Neutrophil (primary cell): Measurements from ENCODE around the gene ALOXE3.
"Not testable (repeated sequence)": the region's sequence is repeated elsewhere in the genome, so short reads cannot be mapped to it uniquely, and the experiment has no call there.

Source experiments
- H3K27ac ChIP-seq: fragments of 200-600 bp; sonication (generic); 2 replicates; pipeline ENCODE4 v1.5.1; 2016; ENCODE audit warnings: mild to moderate bottlenecking, moderate library complexity
- H3K27me3 ChIP-seq: fragments of 200-600 bp; sonication (generic); 2 replicates; pipeline ENCODE4 v1.6.0; 2016; ENCODE audit warnings: mild to moderate bottlenecking
- H3K36me3 ChIP-seq: fragments of 200-600 bp; sonication (generic); 2 replicates; pipeline ENCODE4 v1.5.1; 2017
- H3K4me1 ChIP-seq, 2 experiments: fragments of 200-600 bp in 1 of 2; sonication (generic) in 1 of 2; 1 replicate in 1 of 2; 2 replicates in 1 of 2; pipeline versions ENCODE4 v1.5.1 to v1.6.1; 2013 to 2016; ENCODE audit warnings: low read depth in 1 of 2, low read length in 1 of 2, mild to moderate bottlenecking in 1 of 2, moderate library complexity in 1 of 2; ENCODE audit not compliant: control insufficient read depth in 1 of 2, insufficient read depth in 1 of 2
- H3K4me3 ChIP-seq, 2 experiments: fragments of 200-600 bp in 1 of 2; sonication (generic) in 1 of 2; 1 replicate in 1 of 2; 2 replicates in 1 of 2; pipeline ENCODE4 v1.5.1; 2013 to 2016; ENCODE audit warnings: low read depth in 1 of 2, low read length in 1 of 2, mild to moderate bottlenecking in 1 of 2, moderate library complexity in 1 of 2
- H3K9me3 ChIP-seq: fragments of 200-600 bp; sonication (generic); 2 replicates; pipeline ENCODE4 v1.5.1; 2016
- TF ChIP-seq, protein P1 (sequence below): fragments of 200-600 bp; sonication (generic); IDR thresholded peaks from 2 replicates; pipeline ENCODE4 v1.5.1; 2016; ENCODE audit warnings: antibody characterized with exemption

ALOXE3 gene

DNA sequence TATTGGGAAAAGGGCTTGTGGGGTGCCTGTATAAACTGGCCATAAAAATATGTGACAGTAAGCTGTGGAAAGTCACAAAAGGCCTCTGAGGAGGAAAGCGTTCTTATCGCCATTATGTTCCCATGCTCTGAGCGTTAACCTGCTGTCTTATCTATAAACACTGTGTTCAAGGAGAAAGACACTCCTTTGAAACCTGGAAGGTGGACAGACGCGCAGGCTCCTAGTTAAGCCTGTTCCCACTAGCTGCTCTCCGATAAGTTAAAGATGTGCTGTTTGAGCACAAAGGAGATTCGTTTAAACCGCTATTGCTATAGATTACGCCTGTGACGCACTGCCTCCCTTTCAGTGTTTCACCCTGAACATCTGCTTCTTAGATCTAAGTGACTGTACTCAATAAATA is 36.0 kb downstream of the ALOXE3 start:
- H3K9me3 ChIP-seq, result no peaks in the 10 kb centered on the region
- H3K36me3 ChIP-seq, result no peaks in the 10 kb centered on the region
- H3K27me3 ChIP-seq, result peaks cover 81% of the 10 kb centered on the region
- no peak overlapping the region for H3K4me3 ChIP-seq
- H3K27ac ChIP-seq, result no peak overlapping the region
- TF ChIP-seq, protein P1, sequence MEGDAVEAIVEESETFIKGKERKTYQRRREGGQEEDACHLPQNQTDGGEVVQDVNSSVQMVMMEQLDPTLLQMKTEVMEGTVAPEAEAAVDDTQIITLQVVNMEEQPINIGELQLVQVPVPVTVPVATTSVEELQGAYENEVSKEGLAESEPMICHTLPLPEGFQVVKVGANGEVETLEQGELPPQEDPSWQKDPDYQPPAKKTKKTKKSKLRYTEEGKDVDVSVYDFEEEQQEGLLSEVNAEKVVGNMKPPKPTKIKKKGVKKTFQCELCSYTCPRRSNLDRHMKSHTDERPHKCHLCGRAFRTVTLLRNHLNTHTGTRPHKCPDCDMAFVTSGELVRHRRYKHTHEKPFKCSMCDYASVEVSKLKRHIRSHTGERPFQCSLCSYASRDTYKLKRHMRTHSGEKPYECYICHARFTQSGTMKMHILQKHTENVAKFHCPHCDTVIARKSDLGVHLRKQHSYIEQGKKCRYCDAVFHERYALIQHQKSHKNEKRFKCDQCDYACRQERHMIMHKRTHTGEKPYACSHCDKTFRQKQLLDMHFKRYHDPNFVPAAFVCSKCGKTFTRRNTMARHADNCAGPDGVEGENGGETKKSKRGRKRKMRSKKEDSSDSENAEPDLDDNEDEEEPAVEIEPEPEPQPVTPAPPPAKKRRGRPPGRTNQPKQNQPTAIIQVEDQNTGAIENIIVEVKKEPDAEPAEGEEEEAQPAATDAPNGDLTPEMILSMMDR, result no peak
- peaks cover 9 to 13% of the 10 kb centered on the region in 2 experiments for H3K4me1 ChIP-seq

DNA sequence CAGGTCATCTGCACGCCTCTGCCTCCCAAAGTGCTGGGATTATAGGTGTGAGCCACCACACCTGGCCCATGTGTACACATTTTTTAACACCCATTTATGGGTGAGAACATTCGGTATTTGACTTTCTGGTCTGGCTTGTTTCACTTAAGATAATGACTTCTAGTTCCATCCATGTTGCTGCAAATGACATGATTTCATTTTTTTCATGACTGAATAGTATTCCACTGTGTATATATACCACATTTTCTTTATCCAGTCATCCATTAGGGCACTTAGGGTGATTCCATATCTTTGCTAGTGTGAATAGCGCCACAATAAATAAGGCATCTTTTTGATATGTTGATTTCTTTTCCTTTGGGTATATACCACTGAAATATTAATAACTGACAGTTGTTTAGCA is 36.4 kb downstream of the ALOXE3 start:
- no peak overlapping the region for H3K27ac ChIP-seq
- H3K4me3 ChIP-seq, result no peak overlapping the region
- H3K4me1 ChIP-seq, result peaks cover 9 to 13% of the 10 kb centered on the region in 2 experiments
- H3K36me3 ChIP-seq, result no peaks in the 10 kb centered on the region
- TF ChIP-seq, protein P1, result no peak
- H3K9me3 ChIP-seq, result no peaks in the 10 kb centered on the region
- peaks cover 81% of the 10 kb centered on the region for H3K27me3 ChIP-seq

DNA sequence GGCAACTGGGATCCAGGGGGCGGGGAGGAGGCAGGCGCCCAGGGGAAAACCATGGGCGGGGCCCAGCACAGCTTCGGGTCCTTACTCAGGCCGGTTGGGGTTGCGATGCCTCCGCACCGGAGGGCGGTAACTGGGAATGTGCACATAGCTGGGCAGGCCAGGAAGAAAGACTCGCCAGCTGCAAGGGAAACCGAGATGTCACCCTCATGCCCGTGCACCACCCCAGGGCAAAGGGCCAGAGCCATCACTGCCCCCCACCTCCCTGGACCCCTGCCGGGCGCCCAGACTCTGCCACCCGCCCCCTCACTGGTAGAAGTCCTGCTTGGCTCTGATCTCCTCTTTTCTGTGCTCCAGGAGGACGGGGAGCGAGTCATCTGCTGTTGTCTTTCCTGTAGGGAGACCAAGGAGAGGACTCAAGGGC is 37.5 kb downstream of the ALOXE3 start:
- no peak overlapping the region for H3K4me3 ChIP-seq
- H3K9me3 ChIP-seq, result no peaks in the 10 kb centered on the region
- TF ChIP-seq, protein P1, result no peak
- no peaks in the 10 kb centered on the region for H3K36me3 ChIP-seq
- H3K4me1 ChIP-seq, result peaks cover 9 to 13% of the 10 kb centered on the region in 2 experiments
- H3K27me3 ChIP-seq, result peaks cover 92% of the 10 kb centered on the region
- H3K27ac ChIP-seq, result no peak overlapping the region

DNA sequence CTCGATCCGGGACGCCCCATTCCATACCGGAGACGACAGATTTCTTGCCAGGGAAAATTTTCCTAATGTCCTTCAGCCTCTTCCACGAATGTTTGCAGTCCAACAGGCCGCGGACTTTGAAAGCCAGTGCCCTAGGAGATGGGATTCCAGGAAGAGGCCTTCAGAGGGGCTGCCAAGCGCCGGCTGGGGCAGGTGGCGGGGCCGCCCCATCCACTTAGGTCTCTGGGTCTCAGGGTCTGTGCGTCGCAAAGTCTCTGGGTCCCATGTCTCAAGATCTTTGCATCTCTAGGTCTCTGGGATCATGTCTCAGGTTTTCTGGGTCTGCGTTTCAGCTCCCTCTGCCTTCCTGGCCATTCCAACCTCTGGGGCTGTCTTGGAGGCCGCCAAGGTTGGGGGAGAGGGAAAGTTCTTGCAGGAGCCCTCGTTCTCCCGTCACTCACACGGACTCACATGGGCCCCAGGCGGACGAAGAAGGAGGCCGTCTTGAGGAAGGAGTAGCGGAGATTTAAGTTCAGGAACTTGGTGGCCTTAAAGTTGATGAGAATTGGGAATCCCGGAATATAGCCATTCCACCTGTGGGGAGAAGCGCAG is 38.0 kb downstream of the ALOXE3 start:
- H3K36me3 ChIP-seq, result no peaks in the 10 kb centered on the region
- peak overlapping the region in 1 of 2 experiments; percentile 53 for H3K4me3 ChIP-seq
- no peak overlapping the region for H3K27ac ChIP-seq
- peaks cover 97% of the 10 kb centered on the region for H3K27me3 ChIP-seq
- H3K9me3 ChIP-seq, result no peaks in the 10 kb centered on the region
- TF ChIP-seq, protein P1, result no peak
- H3K4me1 ChIP-seq, result peaks cover 9 to 13% of the 10 kb centered on the region in 2 experiments

DNA sequence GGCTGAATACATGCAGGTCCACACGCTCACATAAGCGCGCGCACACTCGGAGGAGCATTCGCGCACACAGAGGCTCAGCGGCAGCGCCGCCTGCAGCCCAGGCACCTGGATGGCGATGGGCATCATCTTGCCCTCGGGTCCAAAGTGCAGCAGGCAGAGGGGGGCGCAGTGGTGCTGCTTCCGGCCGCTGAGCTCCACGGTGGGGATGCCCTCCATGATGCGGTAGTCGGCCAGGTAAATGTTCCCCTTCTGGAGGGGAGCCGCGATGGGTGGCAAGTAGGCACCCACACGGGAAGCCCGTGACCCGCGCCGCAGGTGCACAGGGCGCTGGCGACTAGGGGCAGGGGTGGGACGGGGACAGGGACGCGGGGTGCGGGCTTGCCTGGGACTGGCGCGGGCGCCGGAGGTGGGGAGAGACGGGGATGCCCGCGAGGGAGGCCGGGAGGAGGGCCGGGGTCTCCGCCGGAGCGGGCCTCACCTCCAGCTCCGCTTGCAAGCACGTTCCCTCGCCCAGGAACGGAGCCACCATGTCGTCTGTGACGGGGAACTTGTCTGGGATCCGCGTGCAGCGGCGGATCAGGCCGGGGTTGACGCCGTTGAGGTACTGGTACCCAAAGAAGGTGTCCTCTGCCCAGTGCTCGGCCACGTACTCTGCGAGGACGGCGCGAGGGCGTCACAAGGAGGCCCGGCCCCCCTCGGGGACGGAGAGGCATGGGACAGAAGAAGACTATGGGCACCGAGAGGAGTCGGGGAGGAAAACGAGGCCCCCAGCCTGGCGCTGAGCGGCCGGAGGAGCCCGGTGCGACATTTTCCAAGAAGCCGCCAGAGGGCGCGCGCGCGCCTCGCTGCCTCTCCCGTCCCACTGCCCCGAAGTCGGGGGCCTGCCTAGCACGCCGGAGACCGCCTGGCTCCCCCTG is 38.8 kb downstream of the ALOXE3 start:
- TF ChIP-seq, protein P1, result peak; percentile 75
- Histone ChIP-seq H3K27me3 (peaks cover 100% of the 10 kb centered on the region), H3K4me3 (peak overlapping the region; percentile 41 to 53), H3K4me1 (peaks cover 9 to 13% of the 10 kb centered on the region in 2 experiments), H3K9me3 (no peaks in the 10 kb centered on the region), H3K27ac (no peak overlapping the region), H3K36me3 (no peaks in the 10 kb centered on the region)

DNA sequence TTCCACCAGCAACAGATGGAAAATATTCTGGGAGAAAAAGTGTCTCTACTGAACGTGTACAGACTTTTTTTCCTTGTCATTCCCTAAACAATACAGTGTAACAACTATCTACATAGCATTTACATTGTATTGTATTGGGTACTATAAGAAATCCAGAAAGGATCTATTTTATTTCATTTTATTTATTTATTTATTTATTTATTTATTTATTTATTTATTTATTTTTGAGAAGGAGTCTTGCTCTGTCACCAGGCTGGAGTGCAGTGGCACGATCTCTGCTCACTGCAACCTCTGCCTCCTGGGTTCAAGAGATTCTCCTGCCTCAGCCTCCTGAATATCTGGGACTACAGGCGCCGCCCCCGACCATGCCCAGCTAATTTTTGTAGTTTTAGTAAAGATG is 40.4 kb downstream of the ALOXE3 start:
- not testable (repeated sequence) for H3K9me3 ChIP-seq, H3K36me3 ChIP-seq, H3K27ac ChIP-seq, H3K4me3 ChIP-seq
- Histone ChIP-seq H3K4me1 (peaks cover 9 to 22% of the 10 kb centered on the region in 2 experiments), H3K27me3 (peaks cover 100% of the 10 kb centered on the region)
